ENCODE results near the gene TCP10L.

GRCh38 chr21:32572574-32573420, 12.5 kb downstream of the TCP10L start:
- no peak for TF ChIP-seq EZH2 (IDR thresholded peaks at IDR 0.05)
- TF ChIP-seq POLR2AphosphoS5 (IDR thresholded peaks at IDR 0.05; ENCODE audit: borderline replicate concordance, low read depth, low read length): no peak

All from SK-N-MC (cell line).